Measurements from ENCODE around the gene CST3. TPM values are rescaled to one million over a fixed set of nuclear protein-coding genes. Genes with fewer than 3 reads are reported as not detected.

The CST3 gene
- total RNA-seq, 2 experiments from 2014 or later: 21.8 to 24.2 TPM

GRCh38 chr20:23645575-23645974 lies 7.8 kb upstream of the CST3 start:
- Mint-ChIP-seq H3K27ac (no peak overlapping the region), H3K9me3 (no peaks in the 10 kb centered on the region), H3K27me3 (no peaks in the 10 kb centered on the region), H3K36me3 (ENCODE audit: low read depth) (no peaks in the 10 kb centered on the region), H3K4me3 (no peak overlapping the region), H3K4me1 (ENCODE audit: low read depth) (no peaks in the 10 kb centered on the region)
- Histone ChIP-seq H3K4me1 (ENCODE audit: insufficient read depth, low read length) (no peaks in the 10 kb centered on the region), H3K36me3 (ENCODE audit: insufficient read depth, low read length) (no peaks in the 10 kb centered on the region), H3K4me3 (ENCODE audit: low read length) (no peak overlapping the region), H3K27me3 (ENCODE audit: control insufficient read depth in 1 of 2, insufficient read depth in 2 of 2, low read length in 2 of 2) (no peaks in the 10 kb centered on the region), H3K27ac (ENCODE audit: low read depth in 1 of 2, low read length in 2 of 2) (no peak overlapping the region), H3K9me3 (ENCODE audit: control insufficient read depth in 1 of 2, insufficient read depth in 1 of 2, low read length in 2 of 2) (no peaks in the 10 kb centered on the region)
- DNase-seq: no peak
- ChIA-PET POLR2A (no interaction called here), CTCF (no interaction called here)
- intact Hi-C loops (cut with DNase I, micrococcal nuclease): loop anchor here in 1 of 2 experiments (10.0 kb wide), 1 partner anchor 61 kb away; no protein-coding TSS in a partner anchor
- TF ChIP-seq CTCF (IDR thresholded peaks at IDR 0.05): no peak
- ATAC-seq (ENCODE audit: poor library complexity): no peak

- Mint-ChIP-seq H3K4me1 (ENCODE audit: low read depth) (no peaks in the 10 kb centered on the region), H3K9me3 (no peaks in the 10 kb centered on the region), H3K36me3 (ENCODE audit: low read depth) (no peaks in the 10 kb centered on the region), H3K27ac (no peak overlapping the region), H3K27me3 (peaks cover 9% of the 10 kb centered on the region), H3K4me3 (no peak overlapping the region)
- H3K36me3 ChIP-seq (ENCODE audit: insufficient read depth, low read length): no peaks in the 10 kb centered on the region
- POLR2A ChIA-PET: no interaction called here
- no peaks in the 10 kb centered on the region for H3K27me3 ChIP-seq (ENCODE audit: control insufficient read depth in 1 of 2, insufficient read depth in 2 of 2, low read length in 2 of 2)
- intact Hi-C loops (cut with DNase I, micrococcal nuclease): loop anchor here in 1 of 2 experiments (10.0 kb wide), 1 partner anchor 59 kb away; no protein-coding TSS in a partner anchor
- H3K4me3 ChIP-seq (ENCODE audit: low read length): no peak overlapping the region
- TF ChIP-seq CTCF (IDR thresholded peaks at IDR 0.05): no peak
- DNase-seq (no peak), ATAC-seq (ENCODE audit: poor library complexity) (no peak)
- no peaks in the 10 kb centered on the region for H3K9me3 ChIP-seq (ENCODE audit: control insufficient read depth in 1 of 2, insufficient read depth in 1 of 2, low read length in 2 of 2)
- CTCF ChIA-PET: no interaction called here
- H3K27ac ChIP-seq (ENCODE audit: low read depth in 1 of 2, low read length in 2 of 2): no peak overlapping the region
- no peaks in the 10 kb centered on the region for H3K4me1 ChIP-seq (ENCODE audit: insufficient read depth, low read length)
Observed at GRCh38 chr20:23644164-23644563, 6.4 kb upstream of the CST3 start.

GRCh38 chr20:23643659-23644058 lies 5.9 kb upstream of the CST3 start:
- TF ChIP-seq CTCF (IDR thresholded peaks at IDR 0.05): no peak
- Histone ChIP-seq H3K27ac (ENCODE audit: low read depth in 1 of 2, low read length in 2 of 2) (no peak overlapping the region), H3K4me3 (ENCODE audit: low read length) (no peak overlapping the region), H3K27me3 (ENCODE audit: control insufficient read depth in 1 of 2, insufficient read depth in 2 of 2, low read length in 2 of 2) (no peaks in the 10 kb centered on the region), H3K36me3 (ENCODE audit: insufficient read depth, low read length) (no peaks in the 10 kb centered on the region), H3K4me1 (ENCODE audit: insufficient read depth, low read length) (no peaks in the 10 kb centered on the region), H3K9me3 (ENCODE audit: control insufficient read depth in 1 of 2, insufficient read depth in 1 of 2, low read length in 2 of 2) (no peaks in the 10 kb centered on the region)
- Mint-ChIP-seq H3K27ac (no peak overlapping the region), H3K9me3 (no peaks in the 10 kb centered on the region), H3K4me1 (ENCODE audit: low read depth) (no peaks in the 10 kb centered on the region), H3K4me3 (no peak overlapping the region), H3K36me3 (ENCODE audit: low read depth) (no peaks in the 10 kb centered on the region), H3K27me3 (peaks cover 10% of the 10 kb centered on the region)
- intact Hi-C loops (cut with DNase I, micrococcal nuclease): loop anchor here in 1 of 2 experiments (10.0 kb wide), 1 partner anchor 59 kb away; no protein-coding TSS in a partner anchor
- ATAC-seq (ENCODE audit: poor library complexity): no peak
- peak in 1 of 14 experiments; percentile 26 for DNase-seq
- POLR2A ChIA-PET: no interaction called here
- CTCF ChIA-PET: no interaction called here
